Tibial nerve (tissue), 4 donors: ENCODE measurements around the gene PLP2. TPM values are rescaled to one million over a fixed set of nuclear protein-coding genes. Genes with fewer than 3 reads are reported as not detected.
"Not testable (repeated sequence)": the region's sequence is repeated elsewhere in the genome, so short reads cannot be mapped to it uniquely, and the experiment has no call there.

Experiments
- DNase-seq, 2 donors: peaks; one replicate each; pipeline ENCODE4 v3.0.0-alpha.2; 2019; ENCODE audit warnings: low spot score in 2 of 2
- H3K27ac ChIP-seq, 4 donors: fragments of 200-600 bp; sonication (generic) in 3 of 4; one replicate each; pipeline ENCODE4 v1.5.1; 2017 to 2019; ENCODE audit warnings: mild to moderate bottlenecking in 1 of 4
- H3K27me3 ChIP-seq, 2 donors: fragments of 200-600 bp; sonication (generic) in 1 of 2; one replicate each; pipeline versions ENCODE4 v1.5.1 to v1.6.0; 2017 to 2019
- H3K36me3 ChIP-seq, 3 donors: fragments of 200-600 bp; sonication (generic); one replicate each; pipeline ENCODE4 v1.5.1; 2018 to 2019
- H3K4me1 ChIP-seq, 4 donors: fragments of 200-600 bp; sonication (generic) in 3 of 4; one replicate each; pipeline ENCODE4 v1.5.1; 2017 to 2019
- H3K4me3 ChIP-seq, 4 donors: fragments of 200-600 bp; sonication (generic) in 3 of 4; one replicate each; pipeline ENCODE4 v1.5.1; 2017 to 2019; ENCODE audit warnings: mild to moderate bottlenecking in 1 of 4, moderate library complexity in 1 of 4
- H3K9me3 ChIP-seq, 4 donors: fragments of 200-600 bp; sonication (generic) in 3 of 4; one replicate each; pipeline ENCODE4 v1.5.1; 2017 to 2019
- CTCF ChIP-seq, 5 experiments: fragments of 200-600 bp in 3 of 5; fragments of 450-650 bp in 2 of 5; sonication (generic) in 3 of 5; IDR thresholded peaks; one replicate each; pipeline ENCODE4 v1.5.1; 2016 to 2019; ENCODE audit warnings: antibody characterized with exemption in 5 of 5, mild to moderate bottlenecking in 3 of 5, moderate library complexity in 2 of 5
- EP300 ChIP-seq, 2 donors: sonication (generic); formaldehyde crosslinking; IDR thresholded peaks; one replicate each; pipeline ENCODE4 v1.6.1; 2017; ENCODE audit warnings: antibody characterized with exemption in 2 of 2, mild to moderate bottlenecking in 1 of 2
- POLR2A ChIP-seq, 2 donors: fragments of 450-650 bp; IDR thresholded peaks; one replicate each; pipeline ENCODE4 v1.6.1; 2017; ENCODE audit warnings: antibody characterized with exemption in 2 of 2, mild to moderate bottlenecking in 2 of 2, moderate library complexity in 2 of 2
- WGBS, 2 donors: methylation state at CpG; one replicate each; pipeline ENCODE4 v1.1.5; 2018; 5-methylcytosine and 5-hydroxymethylcytosine counted together
- total RNA-seq, 4 donors: library from RNA; depleted of rRNA; stranded (reverse); fragments of >200 nt; gene quantifications; one replicate each; pipeline ENCODE4 v1.1.0, GENCODE V29; 2016

PLP2 gene
- total RNA-seq, 4 donors from 2014 or later = 22.0 to 34.7 (median 31.5) TPM

- DNase-seq = no peak
Observed at GRCh38 chrX:49137492-49137891, 34.2 kb upstream of the PLP2 start.

GRCh38 chrX:49139713-49140112, 32.0 kb upstream of the PLP2 start:
- Histone ChIP-seq H3K36me3 (peaks cover 0 to 21% (median 0%) of the 10 kb centered on the region in 3 donors), H3K9me3 (peaks cover 0 to 10% (median 4%) of the 10 kb centered on the region in 4 donors), H3K4me3 (no peak overlapping the region), H3K27ac (no peak overlapping the region), H3K27me3 (no peaks in the 10 kb centered on the region), H3K4me1 (no peaks in the 10 kb centered on the region)
- TF ChIP-seq POLR2A (IDR thresholded peaks at IDR 0.05) (no peak), CTCF (IDR thresholded peaks at IDR 0.05) (no peak), EP300 (IDR thresholded peaks at IDR 0.05) (no peak)
- WGBS, 2 donors = 74 to 80% methylated on average over 4 of the region's 4 CpGs
- no peak for DNase-seq

More at GRCh38 chrX:49137492-49137891, 34.2 kb upstream of the PLP2 start:
- TF ChIP-seq CTCF (IDR thresholded peaks at IDR 0.05) = no peak
- TF ChIP-seq POLR2A (IDR thresholded peaks at IDR 0.05) = no peak
- TF ChIP-seq EP300 (IDR thresholded peaks at IDR 0.05) = no peak
- Histone ChIP-seq H3K4me1 (no peaks in the 10 kb centered on the region), H3K27ac (no peak overlapping the region), H3K36me3 (peaks cover 0 to 21% (median 0%) of the 10 kb centered on the region in 3 donors), H3K9me3 (peaks cover 0 to 10% (median 4%) of the 10 kb centered on the region in 4 donors), H3K4me3 (no peak overlapping the region), H3K27me3 (no peaks in the 10 kb centered on the region)
- 68 to 93% methylated on average over 1 of the region's 1 CpG for whole genome bisulfite sequencing, 2 donors

GRCh38 chrX:49142264-49142663, 29.4 kb upstream of the PLP2 start:
- H3K27ac ChIP-seq, H3K4me1 ChIP-seq, DNase-seq, H3K4me3 ChIP-seq, H3K27me3 ChIP-seq: not testable (repeated sequence)
- Histone ChIP-seq H3K36me3 (peaks cover 0 to 21% (median 0%) of the 10 kb centered on the region in 3 donors), H3K9me3 (peaks cover 0 to 10% (median 4%) of the 10 kb centered on the region in 4 donors)
- 43 to 48% methylated on average over 9 of the region's 9 CpGs for WGBS, 2 donors
- peak in 3 of 5 experiments; percentile 23 to 30 (median 27) for TF ChIP-seq CTCF (IDR thresholded peaks at IDR 0.05)

- H3K27ac ChIP-seq, H3K27me3 ChIP-seq, H3K4me1 ChIP-seq, DNase-seq, H3K4me3 ChIP-seq: not testable (repeated sequence)
- Histone ChIP-seq H3K9me3 (peaks cover 0 to 10% (median 4%) of the 10 kb centered on the region in 4 donors), H3K36me3 (peaks cover 0 to 21% (median 0%) of the 10 kb centered on the region in 3 donors)
- 77 to 84% methylated on average over 7 of the region's 7 CpGs for WGBS, 2 donors
Observed at GRCh38 chrX:49143154-49143553, 28.5 kb upstream of the PLP2 start.

- Histone ChIP-seq H3K36me3 (no peaks in the 10 kb centered on the region), H3K9me3 (no peaks in the 10 kb centered on the region), H3K4me1 (no peaks in the 10 kb centered on the region), H3K4me3 (no peak overlapping the region), H3K27me3 (no peaks in the 10 kb centered on the region), H3K27ac (no peak overlapping the region)
- 88 to 91% methylated on average over 8 of the region's 8 CpGs for WGBS, 2 donors
- TF ChIP-seq EP300 (IDR thresholded peaks at IDR 0.05) = no peak
- TF ChIP-seq CTCF (IDR thresholded peaks at IDR 0.05) = no peak
- TF ChIP-seq POLR2A (IDR thresholded peaks at IDR 0.05) = no peak
- DNase-seq = no peak
Observed at GRCh38 chrX:49147282-49147681, 24.4 kb upstream of the PLP2 start.

- Histone ChIP-seq H3K27me3 (no peaks in the 10 kb centered on the region), H3K4me3 (no peak overlapping the region), H3K27ac (no peak overlapping the region), H3K4me1 (no peaks in the 10 kb centered on the region), H3K9me3 (no peaks in the 10 kb centered on the region), H3K36me3 (no peaks in the 10 kb centered on the region)
- no peak for TF ChIP-seq CTCF (IDR thresholded peaks at IDR 0.05)
- no peak for TF ChIP-seq EP300 (IDR thresholded peaks at IDR 0.05)
- TF ChIP-seq POLR2A (IDR thresholded peaks at IDR 0.05) = no peak
- no peak for DNase-seq
- WGBS, 2 donors = 86 to 90% methylated on average over 13 of the region's 13 CpGs
Observed at GRCh38 chrX:49147936-49148335, 23.8 kb upstream of the PLP2 start.

- WGBS, 2 donors = 85% methylated on average over 12 to 21 of the region's 21 CpGs
- not testable (repeated sequence) for H3K27ac ChIP-seq, H3K27me3 ChIP-seq, H3K4me3 ChIP-seq, H3K4me1 ChIP-seq, DNase-seq, H3K9me3 ChIP-seq, H3K36me3 ChIP-seq
Observed at GRCh38 chrX:49148390-49149100, 23.2 kb upstream of the PLP2 start.

- not testable (repeated sequence) for H3K4me3 ChIP-seq, H3K9me3 ChIP-seq, H3K27ac ChIP-seq, DNase-seq, H3K4me1 ChIP-seq, H3K27me3 ChIP-seq, H3K36me3 ChIP-seq
- 80 to 95% methylated on average over 1 to 14 of the region's 14 CpGs for WGBS, 2 donors
Observed at GRCh38 chrX:49149291-49149690, 22.4 kb upstream of the PLP2 start.
